HepG2 (cell line): ENCODE results near the gene ACSL1. TPM values are rescaled to one million over a fixed set of nuclear protein-coding genes. Genes with fewer than 3 reads are reported as not detected.
A peak's percentile ranks its signal among the peaks of the same experiment; 100 is the strongest.

Experiments used
- AGO2 ChIP-seq: fragments of 200-400 bp; formaldehyde crosslinking; optimal IDR thresholded peaks from 2 replicates; pipeline ENCODE3; 2017; ENCODE audit warnings: mild to moderate bottlenecking, low read depth, low read length, moderate library complexity
- FUBP1 ChIP-seq: sonication (generic); formaldehyde crosslinking; IDR thresholded peaks from 2 replicates; pipeline ENCODE4 v1.5.1; 2020; ENCODE audit warnings: missing genetic modification reagents, mild to moderate bottlenecking, borderline replicate concordance
- HMGA1 ChIP-seq: sonication (generic); formaldehyde crosslinking; conservative IDR thresholded peaks from 2 replicates; pipeline ENCODE4 v1.4.0; 2020; ENCODE audit warnings: missing genetic modification reagents
- NFKBIZ ChIP-seq: IDR thresholded peaks from 2 replicates; pipeline ENCODE4 v1.6.1; 2018; ENCODE audit warnings: missing genetic modification reagents, missing compliant biosample characterization
- NFRKB ChIP-seq: fragments of 450-650 bp; IDR thresholded peaks from 2 replicates; pipeline ENCODE4 v1.6.1; 2017
- RFX3 ChIP-seq: IDR thresholded peaks from 2 replicates; pipeline ENCODE4 v1.6.1; 2016; ENCODE audit warnings: missing biosample characterization, missing genetic modification reagents
- SOX13 ChIP-seq, 3 experiments: fragments of 450-650 bp in 1 of 3; sonication (generic) in 1 of 3; formaldehyde crosslinking in 1 of 3; IDR thresholded peaks in 2 of 3; conservative IDR thresholded peaks in 1 of 3; 2 replicates each; pipeline versions ENCODE4 v1.5.0 to v1.6.1; 2016 to 2020; ENCODE audit warnings: antibody characterized with exemption in 1 of 3, mild to moderate bottlenecking in 1 of 3, missing compliant biosample characterization in 1 of 3, missing genetic modification reagents in 1 of 3, moderate library complexity in 1 of 3
- ZFAT ChIP-seq: sonication (generic); formaldehyde crosslinking; conservative IDR thresholded peaks from 2 replicates; pipeline ENCODE4 v1.8.1; 2023; ENCODE audit warnings: missing genetic modification reagents, inconsistent platforms
- ZFP1 ChIP-seq: IDR thresholded peaks from 2 replicates; pipeline ENCODE4 v1.6.1; 2016
- ZNF343 ChIP-seq: sonication (generic); formaldehyde crosslinking; IDR thresholded peaks from 2 replicates; pipeline ENCODE4 v1.4.0; 2020; ENCODE audit warnings: mild to moderate bottlenecking, missing genetic modification reagents
- ZNF407 ChIP-seq: sonication (generic); formaldehyde crosslinking; IDR thresholded peaks from one replicate; pipeline ENCODE4 v1.5.1; 2020; ENCODE audit warnings: mild to moderate bottlenecking, missing genetic modification reagents; ENCODE audit errors: not compliant biosample characterization
- ZNF546 ChIP-seq: sonication (generic); formaldehyde crosslinking; conservative IDR thresholded peaks from 2 replicates; pipeline ENCODE4 v1.8.1; 2023; ENCODE audit warnings: mild to moderate bottlenecking, missing genetic modification reagents
- ZNF687 ChIP-seq: sonication (generic); formaldehyde crosslinking; IDR thresholded peaks from 2 replicates; pipeline ENCODE4 v1.5.1; 2020; ENCODE audit warnings: mild to moderate bottlenecking, missing genetic modification reagents, moderate library complexity
- ZNF790 ChIP-seq: sonication (generic); formaldehyde crosslinking; IDR thresholded peaks from 2 replicates; pipeline ENCODE4 v1.8.0; 2022; ENCODE audit warnings: missing genetic modification reagents, mild to moderate bottlenecking, borderline replicate concordance
- polyA plus RNA-seq, 8 experiments: library from polyadenylated mRNA; depleted of rRNA in 3 of 8; stranded (reverse) in 7 of 8; unstranded in 1 of 8; fragments of >200 nt; fragmentation: Illumina TruSeq in 4 of 8; extraction: Trizol in 4 of 8; gene quantifications; 2 replicates each; pipeline versions ENCODE4 v1.2.1 to v1.2.3, GENCODE V29; 2011 to 2016; ENCODE audit warnings: low read depth in 4 of 8, missing spikeins in 1 of 8, mixed read lengths in 1 of 8; ENCODE audit not compliant: insufficient read depth in 1 of 8
- total RNA-seq, 5 experiments: library from RNA; depleted of rRNA; stranded (reverse); fragments of >200 nt; fragmentation: Illumina TruSeq; extraction: Trizol; gene quantifications; 2 replicates each; pipeline ENCODE4 v1.2.3, GENCODE V29; 2016; ENCODE audit warnings: low read depth in 1 of 5

Gene ACSL1
- total and polyA plus RNA-seq, 2 of the 13 experiments (the other 11 are each of a cell fraction or from before 2014, with no cell fraction given) = 10.0 to 29.8 TPM

DNA sequence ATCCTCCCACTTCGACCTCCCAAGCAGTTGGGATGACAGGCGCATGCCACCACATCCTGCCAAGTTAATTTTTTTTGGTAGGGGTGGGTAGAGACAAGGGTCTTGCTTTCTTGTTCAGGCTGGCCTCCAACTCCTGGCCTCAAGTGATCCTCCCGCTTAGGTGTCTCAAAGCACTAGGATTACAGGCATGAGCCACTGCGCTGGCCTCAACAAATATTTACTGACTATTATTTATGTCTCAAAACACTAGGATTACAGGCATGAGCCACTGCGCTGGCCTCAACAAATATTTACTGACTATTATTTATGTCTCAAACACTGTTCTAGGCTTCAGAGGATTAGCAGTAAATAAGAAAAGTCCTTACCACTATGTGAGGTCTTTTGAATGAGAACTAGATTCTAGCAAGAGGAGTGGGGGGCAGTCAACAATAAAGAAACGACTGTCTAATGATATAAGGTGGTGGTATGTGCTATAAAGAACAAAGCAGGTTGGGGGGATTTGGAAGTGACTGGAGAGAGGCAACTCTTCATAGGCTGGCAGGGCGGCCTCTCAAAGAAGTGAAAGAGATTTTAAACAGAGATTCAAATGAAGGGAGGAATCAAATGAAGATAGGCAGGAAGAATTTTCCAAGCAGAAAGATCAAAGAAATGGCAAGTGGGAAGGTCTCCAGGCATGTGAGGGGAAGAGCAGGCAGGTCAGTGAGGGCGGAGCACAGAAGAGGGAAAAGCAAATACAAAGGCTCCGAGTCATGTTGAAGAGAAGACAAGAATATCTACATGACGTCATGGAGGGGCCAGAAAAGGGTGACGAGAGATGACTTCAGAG lies 12.7 kb upstream of the ACSL1 start (continued):
- TF ChIP-seq ZNF407 (CRISPR knock-in tag) (no peak), RFX3 (CRISPR knock-in tag) (no peak), ZFP1 (CRISPR knock-in tag) (0 out of 2 replicates have a peak, but pooled peaks have one; percentile 21), HMGA1 (CRISPR knock-in tag) (no peak), ZFAT (CRISPR knock-in tag) (no peak), NFRKB (no peak), ZNF687 (CRISPR knock-in tag) (no peak), ZNF790 (CRISPR knock-in tag) (no peak), FUBP1 (CRISPR knock-in tag) (no peak), ZNF546 (CRISPR knock-in tag) (no peak), SOX13 (IDR thresholded peaks at IDR 0.05) (peak; percentile 58; the same call in 1 of the 2 replicates), SOX13 (CRISPR knock-in tag; conservative IDR thresholded peaks at IDR 0.05 in 1 of 2, IDR thresholded peaks at IDR 0.05 in 1 of 2) (peak in 1 of 2 experiments; percentile 94; a peak in 2 of 4 replicates), AGO2 (no peak), NFKBIZ (CRISPR knock-in tag) (peak; percentile 44; the same call in 1 of the 2 replicates), ZNF343 (CRISPR knock-in tag) (no peak)
